ENCODE measurements around the gene GNB1L.
"Not testable (repeated sequence)": the region's sequence is repeated elsewhere in the genome, so short reads cannot be mapped to it uniquely, and the experiment has no call there.

The GNB1L gene

GRCh38 chr22:19791894-19792293 lies 62.8 kb downstream of the GNB1L start:
- no peak for FAIRE-seq

- FAIRE-seq = no peak
These were observed 63.4 kb downstream of the GNB1L start for GRCh38 chr22:19791243-19791642.

GRCh38 chr22:19789828-19790227 lies 64.8 kb downstream of the GNB1L start:
- no peak for FAIRE-seq

DNA sequence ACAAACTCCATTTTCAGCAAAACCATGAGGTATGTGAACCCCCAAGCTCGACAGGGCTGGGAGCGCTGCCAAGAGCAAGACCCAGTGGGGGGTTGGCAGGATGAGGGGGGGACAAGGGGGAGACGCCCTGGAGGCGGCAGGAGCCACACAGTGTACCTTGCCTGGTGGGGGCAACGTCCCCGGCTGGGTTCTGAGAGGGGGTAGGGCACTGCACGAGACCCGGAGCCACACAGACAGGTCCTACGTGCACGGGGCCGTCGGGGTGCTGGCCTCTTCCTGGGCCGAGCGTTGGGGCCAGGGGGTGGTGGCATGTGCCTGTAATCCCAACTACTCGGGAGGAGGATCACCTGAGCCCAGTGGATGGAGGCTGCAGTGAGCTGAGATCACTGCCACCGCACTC lies 65.3 kb downstream of the GNB1L start:
- FAIRE-seq = no peak

DNA sequence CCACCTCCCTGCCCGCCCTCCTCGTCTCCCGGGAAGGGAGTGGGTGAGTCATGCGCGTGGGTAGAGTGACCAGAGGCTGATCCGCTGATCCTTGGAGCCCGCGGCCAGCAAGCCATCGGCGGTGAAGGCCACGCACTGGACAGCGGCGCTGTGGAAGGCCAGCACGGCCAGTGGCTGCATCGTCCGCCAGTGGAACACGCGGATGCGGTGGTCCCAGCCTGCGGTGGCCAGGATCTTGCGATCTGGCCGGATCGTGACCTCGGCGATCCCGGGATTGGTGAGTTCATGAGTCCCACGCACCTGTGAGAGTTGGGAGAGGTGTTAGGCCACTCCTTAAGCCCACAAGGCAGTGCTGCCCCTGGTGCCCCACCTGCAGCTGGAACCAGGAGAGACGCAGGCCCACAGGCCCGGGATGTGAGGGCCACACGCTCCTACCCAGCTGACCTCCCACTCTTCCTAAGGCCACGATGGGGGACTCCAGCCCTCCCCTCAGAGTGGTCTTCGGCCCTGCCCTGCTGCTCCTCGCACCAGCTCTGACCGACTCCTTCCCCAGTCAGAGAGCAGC lies 65.9 kb downstream of the GNB1L start:
- FAIRE-seq = no peak

GRCh38 chr22:19787849-19788141 lies 66.9 kb downstream of the GNB1L start:
- no peak for FAIRE-seq

GRCh38 chr22:19786959-19787848 lies 67.5 kb downstream of the GNB1L start:
- no peak for FAIRE-seq

DNA sequence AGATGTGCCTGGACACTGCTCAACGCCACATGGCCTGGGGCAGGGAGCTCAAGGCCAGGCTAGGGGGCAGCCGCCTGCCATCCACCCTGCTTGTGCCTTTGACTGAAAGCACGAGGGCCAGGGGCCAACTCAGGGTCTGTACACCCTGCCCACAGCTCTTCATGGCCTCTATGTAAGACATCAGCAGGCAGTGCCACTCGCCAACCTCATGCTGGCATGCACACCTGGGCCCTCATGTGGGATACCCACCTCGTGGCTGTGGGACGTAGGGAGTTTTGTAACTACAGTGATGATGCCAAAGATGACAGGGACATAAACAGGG lies 68.4 kb downstream of the GNB1L start:
- no peak for FAIRE-seq

DNA sequence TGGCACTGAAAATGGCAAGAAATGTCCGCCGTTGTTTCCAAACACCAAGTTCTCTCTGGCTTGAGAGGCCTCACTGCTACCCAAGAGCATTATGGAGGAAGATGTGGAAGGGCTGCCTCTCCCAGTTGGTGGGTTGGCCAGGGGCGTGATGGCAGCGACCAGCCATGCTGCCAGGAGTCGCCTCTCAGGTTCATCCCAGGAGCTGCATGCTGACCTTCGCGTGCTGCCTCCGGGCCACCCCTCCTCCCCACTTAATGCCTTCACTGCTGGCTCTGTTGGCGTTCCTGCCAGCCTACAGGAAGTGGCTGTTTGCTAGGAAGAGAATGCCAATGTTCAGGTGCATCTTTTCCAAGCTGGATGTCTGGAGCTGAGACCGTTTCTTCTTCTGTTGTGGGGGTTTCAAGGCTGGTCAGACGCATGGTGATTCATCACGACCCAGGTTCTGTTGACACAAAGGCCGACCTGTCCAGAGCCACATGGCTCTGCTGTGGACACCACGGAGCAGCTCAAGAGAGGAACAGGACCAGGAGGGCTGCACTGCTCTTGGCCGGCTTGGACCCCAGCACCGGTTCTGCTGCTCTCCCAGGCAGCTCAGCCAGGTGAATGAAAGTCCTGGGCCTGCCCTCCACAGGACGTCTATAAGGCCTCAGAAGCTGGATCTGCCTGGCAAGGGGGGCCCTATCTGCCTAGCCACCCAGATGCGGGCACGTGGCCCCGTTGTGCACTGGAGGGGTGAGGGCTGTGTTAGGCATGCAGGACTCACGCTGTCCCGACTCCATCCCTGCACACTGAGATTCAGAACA lies 69.0 kb downstream of the GNB1L start:
- no peak for FAIRE-seq

GRCh38 chr22:19784384-19785175 lies 70.1 kb downstream of the GNB1L start:
- no peak for FAIRE-seq

DNA sequence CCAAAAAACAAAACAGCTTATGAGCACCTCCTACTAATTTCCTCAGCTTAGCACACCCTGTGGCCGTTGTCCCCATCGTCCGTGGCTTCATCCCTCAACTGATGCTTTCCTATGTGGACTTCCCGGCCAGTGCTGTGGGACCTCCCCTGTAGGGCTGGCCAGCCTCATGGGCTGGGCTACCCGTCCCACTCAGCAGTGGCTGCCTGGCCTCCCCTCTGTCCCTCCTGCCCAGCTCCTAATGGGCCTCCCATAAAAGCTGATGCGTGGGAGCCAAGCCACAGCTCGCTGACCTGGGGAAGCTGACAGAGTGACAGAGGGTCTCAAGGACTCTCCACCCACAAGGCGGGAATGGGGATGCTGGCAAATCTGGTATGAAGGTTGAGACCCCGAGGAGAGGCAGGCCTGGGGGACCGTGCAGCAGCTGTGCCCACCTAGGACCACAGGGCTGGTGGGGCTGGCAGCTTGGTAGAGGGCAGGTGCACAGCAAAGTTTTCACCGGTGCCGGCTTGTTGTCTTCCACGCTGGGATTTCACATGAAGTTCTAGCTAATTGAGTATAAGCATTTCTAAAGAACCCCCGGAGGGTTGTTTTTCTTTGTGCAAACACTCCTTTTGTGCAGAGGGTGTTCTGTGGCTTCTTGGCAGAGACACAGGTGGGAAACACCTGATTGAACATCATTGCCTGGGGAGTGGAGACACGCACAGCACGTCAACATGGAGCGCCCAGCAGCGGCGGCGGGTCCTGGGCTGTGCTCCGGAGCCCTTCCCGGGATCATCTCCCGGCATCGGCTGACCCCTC lies 70.9 kb downstream of the GNB1L start:
- no peak for FAIRE-seq

- no peak for FAIRE-seq
These were observed 72.1 kb downstream of the GNB1L start for GRCh38 chr22:19782533-19782932.

- FAIRE-seq = no peak
These were observed 74.9 kb downstream of the GNB1L start for GRCh38 chr22:19779685-19780268.

DNA sequence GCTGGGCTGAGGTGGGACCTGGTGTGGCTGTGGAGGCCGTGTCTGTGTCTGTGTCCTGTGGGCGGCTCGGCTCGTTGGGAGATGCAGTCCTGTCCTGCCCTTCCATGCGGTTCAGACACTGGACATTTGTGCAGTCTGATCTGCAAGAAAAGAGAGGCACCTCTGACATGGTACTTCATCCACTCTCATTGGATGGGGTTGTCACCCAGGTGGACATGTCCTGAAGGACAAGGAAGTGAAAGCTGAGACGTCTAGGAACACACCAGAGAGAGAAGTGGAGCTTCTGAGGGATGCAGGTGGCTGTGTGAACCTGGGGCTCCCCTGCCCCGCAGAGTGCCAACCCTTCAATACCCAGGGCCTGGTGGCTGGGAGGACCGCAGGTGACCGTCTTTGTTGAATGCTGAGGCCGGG lies 75.7 kb downstream of the GNB1L start:
- no peak for FAIRE-seq

DNA sequence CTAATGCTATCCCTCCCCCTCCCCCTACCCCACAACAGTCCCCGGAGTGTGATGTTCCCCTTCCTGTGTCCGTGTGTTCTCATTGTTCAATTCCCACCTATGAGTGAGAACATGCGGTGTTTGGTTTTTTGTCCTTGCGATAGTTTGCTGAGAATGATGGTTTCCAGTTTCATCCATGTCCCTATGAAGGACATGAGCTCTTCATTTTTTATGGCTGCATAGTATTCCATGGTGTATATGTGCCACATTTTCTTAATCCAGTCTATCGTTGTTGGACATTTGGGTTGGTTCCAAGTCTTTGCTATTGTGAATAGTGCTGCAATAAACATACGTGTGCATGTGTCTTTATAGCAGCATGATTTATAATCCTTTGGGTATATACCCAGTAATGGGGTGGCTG lies 77.5 kb downstream of the GNB1L start:
- not testable (repeated sequence) for FAIRE-seq

- FAIRE-seq = no peak
These were observed 78.1 kb downstream of the GNB1L start for GRCh38 chr22:19776433-19777031.

DNA sequence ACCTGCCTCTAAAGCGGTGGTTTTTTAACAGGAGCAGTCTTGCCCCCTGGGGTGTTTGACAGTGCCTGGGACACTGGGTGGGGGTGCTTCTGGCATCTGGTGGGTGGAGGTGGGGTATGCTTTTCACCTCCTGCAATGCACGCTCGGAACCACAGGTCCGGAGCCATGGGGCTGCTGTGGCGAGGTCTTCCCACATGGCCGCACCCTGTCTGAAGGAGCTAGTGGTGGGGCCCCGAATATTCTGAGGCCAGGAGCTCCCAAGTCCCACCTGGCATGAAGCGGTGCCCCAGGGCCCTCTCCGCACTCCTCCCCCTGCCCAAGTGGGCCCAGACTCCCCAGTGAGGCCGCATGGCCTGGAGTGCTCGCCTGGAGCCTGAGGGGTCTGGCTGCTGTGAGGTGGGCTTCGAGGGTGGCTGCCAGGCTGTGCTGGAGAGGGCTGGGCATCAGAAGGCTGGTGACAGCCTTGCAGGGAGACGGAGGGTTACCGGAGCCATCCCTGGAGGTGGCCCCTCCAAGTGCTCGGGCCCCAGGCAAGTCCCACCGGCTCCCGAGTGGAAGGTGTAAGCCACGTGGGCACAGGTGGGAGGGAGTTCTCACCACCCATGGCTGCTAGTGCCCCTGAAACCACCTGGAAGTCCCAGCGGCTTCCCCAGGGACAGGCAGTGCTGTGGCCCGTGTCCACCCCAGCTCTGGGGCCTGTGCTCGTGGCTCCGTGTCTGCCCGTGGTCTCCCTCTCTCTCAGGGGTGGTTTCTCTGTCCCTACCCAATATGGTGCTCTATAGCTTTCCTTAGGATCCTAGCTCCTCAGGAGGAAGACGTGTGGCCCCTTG lies 79.0 kb downstream of the GNB1L start:
- no peak for FAIRE-seq

- no peak for FAIRE-seq
These were observed 80.0 kb downstream of the GNB1L start for GRCh38 chr22:19774628-19775027.

- no peak for FAIRE-seq
These were observed 81.1 kb downstream of the GNB1L start for GRCh38 chr22:19773470-19774040.
